NCI-H345 (cell line): ENCODE measurements around the gene RGS6.

Experiments used
- DNase-seq: peaks from one replicate; lab custom pipeline; 2025; lab: John Stamatoyannopoulos, UW

Gene RGS6

GRCh38 chr14:72164420-72165228 is 232.4 kb downstream of the RGS6 start:
- no peak for DNase-seq

- DNase-seq: no peak
Measured at GRCh38 chr14:72165229-72165698, 233.0 kb downstream of the RGS6 start.

GRCh38 chr14:72169521-72169920 is 237.3 kb downstream of the RGS6 start:
- DNase-seq: no peak

GRCh38 chr14:72172049-72172448 is 239.8 kb downstream of the RGS6 start:
- DNase-seq: no peak

GRCh38 chr14:72172597-72172996 is 240.4 kb downstream of the RGS6 start:
- DNase-seq: no peak

GRCh38 chr14:72173038-72173720 is 240.9 kb downstream of the RGS6 start:
- no peak for DNase-seq

GRCh38 chr14:72177251-72177650 is 245.0 kb downstream of the RGS6 start:
- no peak for DNase-seq

GRCh38 chr14:72178517-72178916 is 246.3 kb downstream of the RGS6 start:
- DNase-seq: no peak

DNA sequence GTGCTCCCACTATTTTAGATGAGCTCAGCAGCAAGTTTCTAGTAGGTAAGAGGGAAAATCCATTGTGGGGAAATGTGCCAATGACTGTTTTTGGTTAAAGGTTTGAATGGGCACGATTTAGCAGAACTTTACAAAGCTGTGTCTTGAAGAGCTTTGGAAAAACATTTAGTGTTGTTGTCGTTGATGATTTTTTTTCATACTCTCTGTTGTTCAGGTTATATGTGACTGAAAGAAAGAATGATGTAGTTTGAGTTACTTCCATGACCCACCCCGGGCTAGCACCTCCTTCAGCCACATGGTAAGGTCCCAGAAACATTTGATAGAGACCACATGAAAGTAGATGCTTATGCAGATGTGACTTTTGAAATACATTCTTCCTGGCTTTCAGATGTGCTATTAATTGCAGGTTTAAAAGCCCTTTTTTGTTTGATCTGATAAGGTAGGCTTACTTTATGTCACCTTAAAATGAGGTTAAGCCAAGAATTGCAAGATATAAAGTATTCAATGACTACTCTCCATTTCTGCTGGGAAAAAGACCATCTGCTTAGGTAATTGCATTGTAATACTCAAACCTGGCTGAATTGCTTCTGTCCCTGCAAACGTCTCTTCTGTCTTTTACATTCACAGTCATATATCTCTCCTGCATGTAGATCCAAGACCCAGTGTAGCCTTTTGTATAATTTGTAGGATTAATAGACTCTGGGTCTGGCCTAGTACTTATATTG is 250.6 kb downstream of the RGS6 start:
- no peak for DNase-seq

- no peak for DNase-seq
Measured at GRCh38 chr14:72183631-72184030, 251.4 kb downstream of the RGS6 start.

- DNase-seq: no peak
Measured at GRCh38 chr14:72186523-72186922, 254.3 kb downstream of the RGS6 start.

DNA sequence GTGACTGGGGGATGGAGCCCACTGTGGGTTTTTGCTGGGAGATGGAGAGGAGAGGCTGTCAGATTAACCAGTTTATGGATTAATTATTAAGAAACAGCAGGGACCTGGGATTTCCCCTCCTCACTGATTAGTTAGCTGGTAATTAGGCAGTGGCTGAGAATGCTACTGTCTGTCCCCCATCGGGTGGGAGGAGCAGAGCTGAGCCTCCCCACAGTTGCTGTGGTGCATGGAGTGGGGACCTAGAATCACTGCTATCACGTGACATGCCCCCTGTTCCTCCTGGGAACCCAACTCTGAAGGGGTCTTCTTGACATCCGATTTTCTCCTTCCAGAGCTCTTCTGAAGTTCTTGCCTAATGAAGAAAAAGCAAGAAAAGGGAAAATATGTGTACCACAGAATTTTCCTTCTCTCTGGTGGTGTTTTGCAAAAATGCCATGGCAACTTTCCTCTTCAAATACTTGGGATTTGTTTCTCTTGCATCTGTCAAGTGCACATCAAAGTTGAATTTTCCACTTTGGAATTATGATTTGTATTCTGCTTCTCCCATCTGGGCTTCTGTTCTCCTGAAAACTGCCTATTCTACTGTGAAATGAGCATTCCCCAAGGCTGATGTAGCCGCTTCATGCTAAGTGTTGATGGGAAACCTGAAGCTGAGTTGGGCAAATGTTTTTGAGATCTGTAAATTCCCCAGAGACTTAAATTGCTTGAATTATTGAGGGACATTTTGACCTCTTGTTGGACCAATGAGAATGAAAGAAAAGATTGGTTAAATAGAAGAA is 264.2 kb downstream of the RGS6 start:
- DNase-seq: no peak

DNA sequence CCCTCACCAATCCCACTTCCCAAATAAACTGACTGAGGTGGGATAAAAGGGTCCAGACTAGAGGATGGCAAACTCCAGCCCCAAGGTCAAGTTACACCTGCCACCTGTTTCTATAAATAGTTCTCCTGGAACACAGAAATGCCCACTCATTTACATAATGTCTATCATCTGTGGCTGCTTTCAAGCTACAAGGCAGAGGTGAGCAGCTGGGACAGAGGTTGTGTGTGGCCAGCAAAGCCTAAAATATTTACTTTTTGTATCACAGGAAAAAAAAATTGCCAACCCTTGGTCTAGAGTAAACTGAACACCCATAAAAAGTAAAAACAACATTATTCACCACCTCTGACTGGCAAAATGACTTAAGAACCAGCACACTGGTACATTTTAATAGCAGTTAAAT is 269.4 kb downstream of the RGS6 start:
- DNase-seq: no peak

GRCh38 chr14:72213424-72213823 is 281.2 kb downstream of the RGS6 start:
- no peak for DNase-seq

DNA sequence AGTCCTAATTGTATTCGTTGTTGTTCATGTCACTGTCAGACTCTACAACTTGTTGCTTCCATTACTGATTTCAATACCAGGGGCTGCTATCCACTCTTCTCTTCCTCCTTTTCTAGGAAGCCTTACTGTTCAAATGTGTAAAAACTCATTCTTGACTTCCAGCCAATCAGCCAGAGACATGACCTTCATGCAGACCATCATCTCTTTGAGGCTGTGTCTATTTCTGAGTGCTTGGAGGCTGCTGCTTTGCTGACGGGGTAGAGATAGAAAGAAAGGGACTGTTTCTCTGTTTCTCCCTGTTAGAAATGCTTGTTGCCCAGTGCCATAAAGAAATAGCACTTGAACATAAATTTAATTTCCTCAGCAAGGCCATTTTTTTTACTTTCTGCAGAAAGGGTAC is 282.9 kb downstream of the RGS6 start:
- DNase-seq: no peak

DNA sequence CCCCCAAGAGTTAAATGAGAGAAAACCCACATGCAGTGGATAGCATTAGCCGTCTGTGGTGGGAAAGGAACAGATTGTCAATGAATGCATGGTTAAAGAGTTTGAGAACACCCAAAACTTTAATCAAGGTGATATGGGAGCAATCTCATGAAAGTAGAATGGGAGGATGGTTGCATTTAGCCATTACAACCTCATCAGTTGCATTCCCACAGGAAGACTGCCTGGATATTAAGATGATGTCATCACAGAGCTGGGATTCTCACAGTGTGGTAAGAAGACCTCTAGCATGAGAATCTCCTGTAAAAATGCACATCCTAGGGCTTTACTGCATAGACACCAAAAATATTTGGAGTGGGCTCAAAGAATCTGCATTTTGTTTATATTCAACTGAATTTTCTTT is 284.9 kb downstream of the RGS6 start:
- no peak for DNase-seq

DNA sequence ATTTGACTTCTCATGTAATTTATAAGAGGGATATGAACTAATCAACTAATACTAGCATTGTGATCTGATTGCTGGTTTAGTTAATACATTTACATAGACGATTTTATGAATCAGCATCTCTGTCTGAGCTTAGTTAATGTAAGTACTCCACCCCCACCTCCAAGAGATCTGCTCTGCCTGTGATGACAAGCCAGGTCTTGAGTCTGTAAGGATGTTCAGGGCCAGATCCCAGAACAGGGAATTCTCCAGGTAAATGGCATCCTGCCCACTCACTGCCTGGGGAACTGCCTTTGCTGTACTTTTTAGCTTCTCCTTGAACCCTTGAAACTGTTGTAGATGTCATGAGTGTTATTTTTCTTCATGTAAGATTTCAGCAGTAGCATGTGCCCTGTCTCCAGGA is 289.8 kb downstream of the RGS6 start:
- DNase-seq: no peak

- no peak for DNase-seq
Measured at GRCh38 chr14:72236629-72237028, 304.4 kb downstream of the RGS6 start.

DNA sequence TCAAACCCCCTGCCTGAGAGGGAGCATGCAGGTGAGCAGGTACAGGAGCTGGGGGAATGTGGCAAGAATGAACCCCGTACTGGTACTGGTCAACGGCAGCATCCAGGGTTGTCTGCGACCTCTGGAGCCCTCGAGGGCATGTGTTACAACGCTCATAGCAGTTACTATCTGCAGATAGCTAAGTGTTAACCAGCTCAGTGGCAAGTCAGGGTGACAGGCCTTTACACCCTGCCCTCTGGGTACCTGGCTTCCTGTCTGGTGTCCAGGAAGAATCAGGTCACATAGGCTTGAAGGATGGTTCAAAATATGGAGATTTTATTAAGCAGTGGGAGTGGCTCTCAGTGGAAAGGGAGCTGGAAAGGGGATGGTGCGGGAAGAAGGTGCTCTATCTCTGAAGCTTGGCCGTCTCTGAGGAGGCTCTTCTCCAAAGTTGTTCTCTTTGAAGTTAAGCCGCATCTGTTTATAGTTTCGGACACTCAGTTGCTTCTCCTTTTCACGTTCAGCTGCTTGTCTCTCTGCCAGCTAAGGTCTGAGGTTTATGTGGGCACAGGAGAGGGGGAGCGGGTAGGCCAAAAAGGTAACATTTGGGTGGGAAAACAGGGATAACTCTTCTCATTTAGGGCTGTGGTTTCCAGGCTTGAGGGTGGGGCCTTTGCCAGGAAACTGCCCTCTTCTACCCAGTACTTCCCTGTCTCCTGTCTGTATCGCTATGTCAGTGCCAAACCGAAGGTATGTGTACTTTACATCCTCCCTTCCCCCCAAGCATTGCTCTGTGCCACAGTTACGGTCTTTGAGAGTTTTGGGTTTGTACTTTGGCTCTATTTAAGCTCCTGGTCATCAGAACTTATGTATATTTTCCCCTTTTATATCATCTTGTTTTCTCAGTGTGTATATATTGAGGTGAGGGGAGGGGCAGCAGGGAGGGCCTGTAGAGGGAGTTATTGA is 305.8 kb downstream of the RGS6 start:
- DNase-seq: no peak

GRCh38 chr14:72243309-72244293 is 311.4 kb downstream of the RGS6 start:
- no peak for DNase-seq
